GM19239 (cell line): ENCODE measurements around the gene SYTL5.

Source experiments
- DNase-seq: peaks from one replicate; pipeline ENCODE4 v3.0.0; 2011; ENCODE audit warnings: low spot score; ENCODE audit not compliant: insufficient read length
- FAIRE-seq: peaks from 2 replicates; lab custom pipeline; 2011; peaks lifted over from hg19 to GRCh38; lab: Jason Lieb, UNC

SYTL5 gene

GRCh38 chrX:38124000-38124399 lies 117.6 kb downstream of the SYTL5 start:
- DNase-seq, result no peak
- no peak for FAIRE-seq

GRCh38 chrX:38126179-38126578 lies 119.8 kb downstream of the SYTL5 start:
- no peak for FAIRE-seq
- DNase-seq, result no peak

GRCh38 chrX:38127961-38128360 lies 121.6 kb downstream of the SYTL5 start:
- DNase-seq, result no peak
- FAIRE-seq, result peak; percentile 59

- FAIRE-seq, result no peak
- no peak for DNase-seq
Observed at GRCh38 chrX:38129366-38129765, 123.0 kb downstream of the SYTL5 start.

GRCh38 chrX:38138157-38138891 lies 132.0 kb downstream of the SYTL5 start:
- FAIRE-seq (no peak), DNase-seq (no peak)

- FAIRE-seq, result no peak
- DNase-seq, result no peak
Observed at GRCh38 chrX:38138900-38139299, 132.5 kb downstream of the SYTL5 start.

- DNase-seq (no peak), FAIRE-seq (no peak)
Observed at GRCh38 chrX:38142610-38143009, 136.3 kb downstream of the SYTL5 start.

- DNase-seq, result no peak
- FAIRE-seq, result no peak
Observed at GRCh38 chrX:38149016-38149415, 142.7 kb downstream of the SYTL5 start.

- FAIRE-seq (no peak), DNase-seq (no peak)
Observed at GRCh38 chrX:38150993-38151392, 144.6 kb downstream of the SYTL5 start.

GRCh38 chrX:38151441-38151840 lies 145.1 kb downstream of the SYTL5 start:
- FAIRE-seq (no peak), DNase-seq (no peak)

- DNase-seq (no peak), FAIRE-seq (no peak)
Observed at GRCh38 chrX:38154340-38154739, 148.0 kb downstream of the SYTL5 start.

GRCh38 chrX:38154818-38155217 lies 148.5 kb downstream of the SYTL5 start:
- FAIRE-seq, result no peak
- no peak for DNase-seq

- FAIRE-seq (no peak), DNase-seq (no peak)
Observed at GRCh38 chrX:38156838-38157237, 150.5 kb downstream of the SYTL5 start.

GRCh38 chrX:38163193-38163592 lies 156.8 kb downstream of the SYTL5 start:
- DNase-seq, result no peak
- no peak for FAIRE-seq

GRCh38 chrX:38165023-38165422 lies 158.7 kb downstream of the SYTL5 start:
- FAIRE-seq (no peak), DNase-seq (no peak)

- peak; percentile 21 for FAIRE-seq
Observed at GRCh38 chrX:38166478-38167083, 160.2 kb downstream of the SYTL5 start.

GRCh38 chrX:38170556-38170955 lies 164.2 kb downstream of the SYTL5 start:
- DNase-seq, result no peak
- FAIRE-seq, result no peak

More at GRCh38 chrX:38166478-38167083, 160.2 kb downstream of the SYTL5 start:
- DNase-seq, result no peak

- no peak for DNase-seq
- FAIRE-seq, result no peak
Observed at GRCh38 chrX:38172596-38172995, 166.2 kb downstream of the SYTL5 start.

- FAIRE-seq (no peak), DNase-seq (no peak)
Observed at GRCh38 chrX:38175139-38175538, 168.8 kb downstream of the SYTL5 start.

- FAIRE-seq (no peak), DNase-seq (no peak)
Observed at GRCh38 chrX:38178396-38178795, 172.0 kb downstream of the SYTL5 start.
